IMR-90 (cell line): ENCODE measurements around the gene HOXD12. TPM values are rescaled to one million over a fixed set of nuclear protein-coding genes. Genes with fewer than 3 reads are reported as not detected.

Experiments used
- ATAC-seq: fragments of 200-7000 bp; cut with Tn5 transposase; 2 replicates; pipeline ENCODE4 v1.9.1; 2020; ENCODE audit warnings: low read depth, mild to moderate bottlenecking, moderate library complexity
- BruUV-seq: library from RNA; stranded (reverse); fragments of 400-500 nt; replicated peaks from 2 replicates; lab custom pipeline; 2021; lab: Mats Ljungman, UMichigan
- CTCF ChIA-PET: fragments of 300-600 bp; formaldehyde crosslinking; extraction: SDS; loops from one replicate; lab custom pipeline; 2021; ENCODE audit warnings: antibody characterized with exemption; lab: Yijun Ruan, JAX
- POLR2A ChIA-PET: fragments of 300-600 bp; sonication (Branson Sonifier 250); formaldehyde crosslinking; loops from one replicate; lab custom pipeline; 2022; ENCODE audit warnings: antibody characterized with exemption; ENCODE audit not compliant: unreplicated experiment; lab: Charles Lee
- DNase-seq: peaks from one replicate; pipeline ENCODE4 v3.0.0; 2013
- H2AFZ ChIP-seq: replicated peaks from 2 replicates; pipeline ENCODE3; 2013; ENCODE audit warnings: low read length, mild to moderate bottlenecking; ENCODE audit not compliant: poor library complexity
- H2AK5ac ChIP-seq: 2 replicates; pipeline ENCODE4 v1.6.1; 2013; ENCODE audit warnings: low read depth, low read length, inconsistent platforms
- H2AK9ac ChIP-seq: replicated peaks from 2 replicates; pipeline ENCODE3; 2013; ENCODE audit warnings: mild to moderate bottlenecking, low read depth, low read length, moderate library complexity; ENCODE audit not compliant: poor library complexity
- H2BK120ac ChIP-seq: 2 replicates; pipeline ENCODE4 v1.6.1; 2013; ENCODE audit warnings: low read depth, low read length, inconsistent platforms
- H2BK15ac ChIP-seq: 3 replicates; pipeline ENCODE4 v1.6.1; 2013; ENCODE audit warnings: low read depth, low read length, inconsistent platforms
- H2BK20ac ChIP-seq: 2 replicates; pipeline ENCODE4 v1.6.1; 2013; ENCODE audit warnings: low read depth, mild to moderate bottlenecking, inconsistent platforms, low read length, moderate library complexity
- H2BK5ac ChIP-seq: 2 replicates; pipeline ENCODE4 v1.6.1; 2013; ENCODE audit warnings: mild to moderate bottlenecking, low read depth, low read length, inconsistent platforms; ENCODE audit not compliant: poor library complexity, severe bottlenecking
- H3K14ac ChIP-seq: replicated peaks from 2 replicates; pipeline ENCODE4 v1.6.1; 2013; ENCODE audit warnings: low read depth, low read length, inconsistent platforms
- H3K18ac ChIP-seq: 2 replicates; pipeline ENCODE4 v1.6.1; 2013; ENCODE audit warnings: low read depth, low read length, control low read depth
- H3K23ac ChIP-seq: 2 replicates; pipeline ENCODE4 v1.6.1; 2013; ENCODE audit warnings: low read depth, low read length, inconsistent platforms
- H3K27ac ChIP-seq: 2 replicates; pipeline ENCODE4 v1.5.1; 2013; ENCODE audit warnings: mild to moderate bottlenecking, control low read depth, low read length; ENCODE audit not compliant: insufficient read depth
- H3K27me3 ChIP-seq: 2 replicates; pipeline ENCODE4 v1.6.1; 2013; ENCODE audit warnings: low read length; ENCODE audit not compliant: control insufficient read depth, insufficient read depth
- H3K36me3 ChIP-seq: 2 replicates; pipeline ENCODE4 v1.6.1; 2013; ENCODE audit warnings: low read length, mixed read lengths; ENCODE audit not compliant: control insufficient read depth, insufficient read depth
- H3K4ac ChIP-seq: 2 replicates; pipeline ENCODE4 v1.6.1; 2013; ENCODE audit warnings: low read depth, low read length, inconsistent platforms
- H3K4me1 ChIP-seq: 2 replicates; pipeline ENCODE4 v1.6.1; 2013; ENCODE audit warnings: low read length, mixed read lengths; ENCODE audit not compliant: control insufficient read depth, insufficient read depth
- H3K4me2 ChIP-seq: 2 replicates; pipeline ENCODE4 v1.6.1; 2013; ENCODE audit warnings: low read depth, mild to moderate bottlenecking, control low read depth, low read length, moderate library complexity
- H3K4me3 ChIP-seq: 2 replicates; pipeline ENCODE4 v1.5.1; 2013; ENCODE audit warnings: low read depth, mild to moderate bottlenecking, control low read depth, low read length, moderate library complexity; ENCODE audit not compliant: insufficient read depth
- H3K56ac ChIP-seq: 2 replicates; pipeline ENCODE4 v1.6.1; 2013; ENCODE audit warnings: low read length, inconsistent platforms; ENCODE audit not compliant: insufficient read depth; ENCODE audit errors: extremely low read depth
- H3K79me1 ChIP-seq, 2 experiments: 2 replicates each; pipeline ENCODE4 v1.6.1; 2013; ENCODE audit warnings: low read length in 2 of 2, inconsistent platforms in 1 of 2, low read depth in 1 of 2
- H3K9ac ChIP-seq: 2 replicates; pipeline ENCODE4 v1.6.1; 2013; ENCODE audit warnings: low read depth, low read length, control low read depth
- H3K9me1 ChIP-seq: 2 replicates; pipeline ENCODE4 v1.6.1; 2013; ENCODE audit warnings: low read length, inconsistent platforms; ENCODE audit not compliant: insufficient read depth
- H3K9me3 ChIP-seq: 2 replicates; pipeline ENCODE4 v1.6.1; 2013; ENCODE audit warnings: low read length; ENCODE audit not compliant: control insufficient read depth, insufficient read depth
- H4K20me1 ChIP-seq: 2 replicates; pipeline ENCODE4 v1.6.1; 2013; ENCODE audit warnings: low read length, inconsistent platforms; ENCODE audit not compliant: insufficient read depth
- H4K5ac ChIP-seq: 2 replicates; pipeline ENCODE4 v1.6.1; 2013; ENCODE audit warnings: mild to moderate bottlenecking, low read depth, low read length, control low read depth
- H4K8ac ChIP-seq, 2 experiments: 2 replicates each; pipeline ENCODE4 v1.6.1; 2013; ENCODE audit warnings: low read depth in 2 of 2, low read length in 2 of 2, control low read depth in 1 of 2, inconsistent platforms in 1 of 2
- H4K91ac ChIP-seq: 2 replicates; pipeline ENCODE4 v1.6.1; 2013; ENCODE audit warnings: low read depth, low read length, inconsistent platforms; ENCODE audit not compliant: insufficient read depth
- BHLHE40 ChIP-seq: fragments of 150-350 bp; IDR thresholded peaks from 2 replicates; pipeline ENCODE4 v1.6.1; 2016; ENCODE audit warnings: mild to moderate bottlenecking, low read depth, low read length
- CEBPB ChIP-seq: IDR thresholded peaks from 2 replicates; pipeline ENCODE4 v1.6.1; 2012; ENCODE audit warnings: low read depth, low read length, improper control_type of control experiment
- CHD1 ChIP-seq: IDR thresholded peaks from 2 replicates; pipeline ENCODE4 v1.6.1; 2012; ENCODE audit warnings: low read depth, low read length, improper control_type of control experiment
- CTCF ChIP-seq: conservative IDR thresholded peaks from 2 replicates; pipeline ENCODE4 v1.5.1; 2012; ENCODE audit warnings: mild to moderate bottlenecking, low read depth, low read length, improper control_type of control experiment
- ELK1 ChIP-seq: fragments of 150-350 bp; IDR thresholded peaks from 2 replicates; pipeline ENCODE4 v1.6.1; 2016; ENCODE audit warnings: low read depth, mild to moderate bottlenecking, low read length, moderate library complexity, borderline replicate concordance
- FOS ChIP-seq: fragments of 150-350 bp; IDR thresholded peaks from 2 replicates; pipeline ENCODE4 v1.6.1; 2016; ENCODE audit warnings: low read depth, low read length
- MAFK ChIP-seq: IDR thresholded peaks from 2 replicates; pipeline ENCODE4 v1.6.1; 2012; ENCODE audit warnings: low read depth, low read length, improper control_type of control experiment
- MAZ ChIP-seq: IDR thresholded peaks from 2 replicates; pipeline ENCODE4 v1.6.1; 2012; ENCODE audit warnings: low read depth, mild to moderate bottlenecking, low read length, improper control_type of control experiment, moderate library complexity, borderline replicate concordance
- MXI1 ChIP-seq: IDR thresholded peaks from 2 replicates; pipeline ENCODE4 v1.6.1; 2012; ENCODE audit warnings: low read depth, mild to moderate bottlenecking, low read length, moderate library complexity, borderline replicate concordance
- NFE2L2 ChIP-seq: fragments of 150-350 bp; IDR thresholded peaks from 2 replicates; pipeline ENCODE4 v1.6.1; 2016; ENCODE audit warnings: low read depth, mild to moderate bottlenecking, low read length
- POLR2A ChIP-seq: IDR thresholded peaks from 2 replicates; pipeline ENCODE4 v1.6.1; 2012; ENCODE audit warnings: mild to moderate bottlenecking, low read depth, low read length
- RAD21 ChIP-seq: IDR thresholded peaks from 2 replicates; pipeline ENCODE4 v1.6.1; 2012; ENCODE audit warnings: low read length, improper control_type of control experiment
- RCOR1 ChIP-seq: IDR thresholded peaks from 2 replicates; pipeline ENCODE4 v1.6.1; 2012; ENCODE audit warnings: mild to moderate bottlenecking, low read length, improper control_type of control experiment; ENCODE audit not compliant: insufficient replicate concordance
- RFX5 ChIP-seq: IDR thresholded peaks from 2 replicates; pipeline ENCODE4 v1.8.0; 2012; ENCODE audit warnings: low read depth, mild to moderate bottlenecking, low read length, moderate library complexity
- SMC3 ChIP-seq: fragments of 150-350 bp; IDR thresholded peaks from 2 replicates; pipeline ENCODE4 v1.6.1; 2016; ENCODE audit warnings: low read depth, mild to moderate bottlenecking, antibody characterized with exemption, low read length, moderate library complexity
- USF2 ChIP-seq: fragments of 150-350 bp; IDR thresholded peaks from 2 replicates; pipeline ENCODE4 v1.6.1; 2017; ENCODE audit warnings: mild to moderate bottlenecking, antibody characterized with exemption, low read length, low read depth
- WGBS, 2 experiments: methylation state at CpG; one replicate each; pipeline versions ENCODE4 v1.1.5 to v1.1.7; 2013; ENCODE audit warnings: missing lambda C conversion rate in 2 of 2; ENCODE audit not compliant: insufficient read length in 1 of 2; ENCODE audit errors: extremely low coverage in 2 of 2; 5-methylcytosine and 5-hydroxymethylcytosine counted together
- dilution Hi-C: fragments of 300-500 bp; cut with HindIII; formaldehyde crosslinking; loops from one replicate; pipeline ENCODE4 v1.14.3; 2018; ENCODE audit warnings: low sequenced_read_pairs; ENCODE audit not compliant: unreplicated experiment
- in situ Hi-C: fragments of 300-500 bp; cut with MboI; formaldehyde crosslinking; loops from 3 replicates; pipeline ENCODE4 v1.14.3; 2019; ENCODE audit warnings: low sequenced_read_pairs, inconsistent platforms, mixed read lengths
- intact Hi-C: fragments of 100-400 bp; cut with micrococcal nuclease; formaldehyde crosslinking; loops from 2 replicates; pipeline ENCODE4 v1.10.0; 2022
- polyA plus RNA-seq, 3 experiments: library from polyadenylated mRNA; depleted of rRNA; stranded (reverse); fragments of >200 nt; gene quantifications; 2 replicates each; pipeline ENCODE4 v1.2.3, GENCODE V29; 2012; ENCODE audit warnings: low replicate concordance in 1 of 3
- total RNA-seq: library from RNA; depleted of rRNA; stranded (reverse); fragments of >200 nt; gene quantifications from 2 replicates; pipeline ENCODE4 v1.2.3, GENCODE V29; 2012

HOXD12 gene
- total and polyA plus RNA-seq, 2 of the 4 experiments (the other 2 are of a cell fraction): not detected

GRCh38 chr2:176146101-176146500 is 46.5 kb downstream of the HOXD12 start:
- Histone ChIP-seq H3K36me3 (no peaks in the 10 kb centered on the region), H2BK5ac (no peak overlapping the region), H3K4me1 (no peaks in the 10 kb centered on the region), H4K20me1 (no peaks in the 10 kb centered on the region), H2AK9ac (no peak overlapping the region), H3K4ac (no peak overlapping the region), H2BK120ac (no peak overlapping the region), H4K91ac (no peak overlapping the region), H3K9me1 (no peaks in the 10 kb centered on the region), H3K4me3 (no peak overlapping the region), H3K56ac (no peak overlapping the region), H2BK15ac (no peak overlapping the region), H3K18ac (no peak overlapping the region), H3K27me3 (peaks cover 72% of the 10 kb centered on the region), H2AK5ac (no peak overlapping the region), H3K27ac (no peak overlapping the region), H3K14ac (no peak overlapping the region), H3K4me2 (no peak overlapping the region), H3K9ac (no peak overlapping the region), H4K8ac (no peak overlapping the region), H4K5ac (no peak overlapping the region), H3K23ac (no peak overlapping the region), H2AFZ (no peak overlapping the region), H2BK20ac (no peak overlapping the region), H3K79me1 (no peaks in the 10 kb centered on the region), H3K9me3 (peaks cover 3% of the 10 kb centered on the region; the same call in 1 of the 2 replicates)
- POLR2A ChIA-PET: no interaction called here
- intact Hi-C loops: no loop called here
- TF ChIP-seq BHLHE40 (no peak), MXI1 (no peak), MAZ (no peak), USF2 (no peak), NFE2L2 (no peak), CHD1 (no peak), POLR2A (no peak), CTCF (no peak), RAD21 (no peak), RFX5 (no peak), CEBPB (no peak), FOS (no peak), SMC3 (no peak), RCOR1 (no peak), ELK1 (no peak), MAFK (no peak)
- CTCF ChIA-PET: interaction anchor here (1.8 kb wide), 1 partner anchor 309 kb away, joined by 7 read pairs; no protein-coding TSS in a partner anchor
- ATAC-seq: no peak
- in situ Hi-C loops: no loop called here
- WGBS, 2 experiments: no CpG with 5 or more reads among the region's 6 CpGs
- dilution Hi-C loops: no loop called here
- DNase-seq: no peak
- no TSS peak for BruUV-seq
